GM19193 (cell line): ENCODE measurements around the gene FHOD3.

Experiments used
- POLR2A ChIP-seq: IDR thresholded peaks from 4 replicates; pipeline ENCODE4 v1.6.1; 2011; ENCODE audit not compliant: insufficient read depth, insufficient read length; ENCODE audit errors: extremely low read depth

The FHOD3 gene

DNA sequence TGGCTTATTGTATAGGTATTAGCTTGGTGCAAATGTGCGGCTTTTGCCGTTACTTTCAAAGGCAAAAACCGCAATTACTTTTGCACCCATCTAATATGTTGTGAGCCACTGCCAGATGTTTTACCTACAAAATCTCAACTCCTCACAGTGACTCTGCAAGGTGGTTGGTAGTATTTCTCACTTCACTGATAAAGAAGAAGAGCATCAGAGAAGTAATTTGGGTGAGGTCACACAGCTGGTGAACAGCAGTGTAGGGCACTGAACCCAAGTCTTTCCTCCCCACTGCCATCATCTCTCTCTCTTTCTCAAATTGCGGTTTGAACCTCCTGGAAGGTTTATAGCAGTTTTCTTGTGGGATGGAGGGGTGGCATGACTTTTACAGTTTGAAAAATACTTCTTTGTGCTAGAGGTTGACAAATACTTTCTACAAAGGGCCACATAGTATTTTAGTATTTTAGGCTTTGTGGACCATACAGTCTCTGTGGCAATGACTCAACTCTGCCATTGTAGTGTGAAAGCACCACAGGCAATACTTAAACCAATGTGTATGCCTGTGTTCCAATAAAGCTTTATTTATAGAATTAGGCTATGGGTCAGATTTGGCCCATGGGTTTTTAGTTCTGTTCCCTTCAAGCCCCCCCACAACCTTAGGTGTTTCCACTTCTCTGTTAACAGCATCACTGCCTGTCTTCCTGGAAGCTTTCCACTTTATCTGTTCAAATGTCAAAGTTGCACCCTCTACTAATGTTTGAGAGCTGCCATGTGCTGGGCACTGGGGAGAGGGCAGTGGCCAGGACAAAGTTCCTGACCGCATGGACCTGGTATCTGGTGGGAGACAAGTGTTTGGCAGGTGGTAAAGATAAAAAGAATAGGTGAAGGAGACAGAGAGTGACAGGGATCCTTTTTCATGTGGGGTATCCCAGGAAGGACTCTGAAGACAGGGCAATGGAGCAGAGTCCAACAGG is 30.1 kb downstream of the FHOD3 start:
- TF ChIP-seq POLR2A, result no peak

DNA sequence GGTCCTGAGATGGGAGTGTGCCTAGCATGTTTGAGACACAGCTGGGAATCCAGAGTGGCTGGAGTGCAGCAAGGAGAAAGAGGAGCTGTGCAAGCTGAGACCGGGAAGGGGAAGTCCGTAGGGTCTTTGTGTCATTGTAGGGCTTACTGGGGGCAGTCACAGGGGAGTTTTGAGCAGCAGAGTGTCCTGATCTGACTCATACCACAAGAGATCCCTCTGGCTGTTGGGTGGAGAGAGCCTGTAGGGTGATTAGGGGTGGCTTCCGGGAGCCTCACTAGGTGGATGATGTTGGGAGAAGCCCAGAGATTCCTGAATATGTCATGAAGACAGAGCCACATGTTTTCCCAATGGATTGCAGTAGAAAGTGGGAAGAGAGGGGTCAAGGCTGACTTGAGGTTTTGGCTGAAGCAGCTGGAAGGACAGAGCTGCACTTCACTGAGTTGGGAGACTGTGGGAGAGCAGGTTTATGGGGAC is 30.9 kb downstream of the FHOD3 start:
- TF ChIP-seq POLR2A, result no peak

DNA sequence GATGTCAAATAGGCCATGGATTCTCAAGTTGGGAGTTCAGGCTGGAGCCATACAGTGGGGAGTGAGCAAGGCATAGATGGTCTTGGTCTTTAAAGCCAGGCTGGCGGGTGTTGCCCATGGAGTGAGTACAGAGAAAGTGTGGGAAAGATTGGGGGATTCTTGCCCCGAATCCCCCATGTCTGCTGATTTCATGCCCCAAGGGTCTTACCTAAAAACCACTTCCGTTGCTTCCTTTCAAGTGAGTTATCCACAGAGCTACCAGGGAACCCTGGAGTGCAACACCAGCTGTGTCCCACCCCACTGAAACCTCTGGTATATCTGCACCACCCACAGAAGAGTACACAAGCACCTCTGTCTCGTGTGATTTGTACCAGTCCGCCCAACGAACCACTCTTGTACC is 31.4 kb downstream of the FHOD3 start:
- TF ChIP-seq POLR2A, result no peak

DNA sequence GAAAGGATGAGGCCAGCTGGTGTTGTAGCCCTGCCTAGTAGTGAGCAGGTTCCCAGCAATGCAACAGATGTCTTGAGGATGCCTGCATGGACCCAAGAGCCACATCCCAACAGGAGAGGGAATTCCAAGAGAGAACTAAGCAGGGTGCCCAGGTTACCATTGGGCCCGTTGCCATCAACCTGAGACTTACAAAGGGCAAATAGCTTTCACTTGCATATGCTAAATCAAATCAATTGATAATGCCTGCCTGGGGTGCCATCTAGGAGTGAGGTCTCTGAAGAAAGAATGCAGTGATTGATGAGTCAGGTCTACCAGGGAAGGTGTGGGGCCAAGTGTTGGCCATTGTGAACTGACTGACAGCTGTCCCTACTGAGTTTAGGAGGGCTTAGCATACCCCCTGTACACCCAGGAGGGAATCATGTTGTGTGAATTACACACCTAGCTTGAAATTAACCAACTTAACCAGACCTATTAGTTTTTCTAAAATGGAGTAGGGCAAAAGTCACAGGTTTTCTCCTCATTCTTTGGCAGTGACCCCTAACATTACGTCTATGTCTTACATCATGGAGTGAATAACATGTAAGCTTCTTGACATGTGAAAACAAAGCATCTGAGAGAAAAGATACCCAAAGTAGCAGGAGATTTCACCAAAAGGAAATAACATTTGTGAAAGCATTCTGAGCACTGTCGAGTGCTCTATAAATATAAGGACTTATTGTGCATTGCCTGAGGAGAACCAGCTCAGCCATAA is 32.3 kb downstream of the FHOD3 start:
- TF ChIP-seq POLR2A, result no peak

DNA sequence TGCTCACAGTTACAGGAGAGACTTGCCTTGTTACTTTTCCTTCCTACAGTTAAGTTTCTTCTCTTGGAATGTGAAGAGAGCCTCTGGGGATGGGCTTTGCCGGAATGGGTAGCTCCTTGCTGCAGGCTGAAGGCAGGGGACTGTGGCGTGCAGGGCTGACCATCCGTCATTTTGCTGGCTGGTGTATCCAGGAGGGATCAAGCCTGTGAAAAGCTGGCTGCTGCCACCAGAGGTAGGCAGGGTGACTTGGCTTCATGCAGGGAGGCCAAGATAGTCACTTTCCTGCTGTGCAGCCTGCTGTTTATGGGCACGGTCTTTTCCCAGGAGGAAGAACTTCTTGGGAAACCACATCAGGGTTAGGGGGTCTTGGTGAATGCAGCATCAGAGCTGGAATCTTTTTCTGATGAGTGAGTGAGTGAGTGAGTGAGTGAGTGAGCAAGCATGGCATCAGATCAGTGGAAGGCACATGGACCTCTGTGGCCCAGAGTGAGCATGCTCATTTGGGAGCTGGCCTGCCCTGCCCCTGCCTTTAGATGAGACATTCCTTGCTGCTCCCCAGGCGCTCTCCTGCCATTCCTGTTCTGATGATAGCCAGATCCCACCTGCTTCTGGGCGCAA is 33.0 kb downstream of the FHOD3 start:
- TF ChIP-seq POLR2A, result no peak

DNA sequence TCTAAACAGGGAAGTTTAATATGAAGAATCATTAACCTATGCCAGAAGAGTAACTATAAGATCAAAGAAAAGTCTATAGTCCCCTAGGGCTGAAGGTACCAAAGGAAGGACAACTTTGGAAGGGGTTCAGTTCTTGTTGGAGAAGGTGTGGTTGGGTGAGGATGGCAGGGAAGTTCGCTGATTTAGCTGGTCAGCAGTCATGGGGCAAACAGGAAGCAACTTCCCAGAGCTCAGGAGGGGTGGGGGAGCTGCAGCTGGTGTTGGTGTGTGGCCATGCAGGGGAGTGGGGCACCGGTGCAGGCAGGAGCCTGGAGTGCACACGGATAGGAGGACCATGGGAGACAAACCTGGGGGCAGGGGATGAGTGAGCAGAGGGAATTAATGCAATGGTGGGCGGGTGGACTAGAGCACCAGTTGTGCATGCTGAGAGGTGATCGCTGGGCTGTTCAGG is 34.0 kb downstream of the FHOD3 start:
- TF ChIP-seq POLR2A, result no peak

DNA sequence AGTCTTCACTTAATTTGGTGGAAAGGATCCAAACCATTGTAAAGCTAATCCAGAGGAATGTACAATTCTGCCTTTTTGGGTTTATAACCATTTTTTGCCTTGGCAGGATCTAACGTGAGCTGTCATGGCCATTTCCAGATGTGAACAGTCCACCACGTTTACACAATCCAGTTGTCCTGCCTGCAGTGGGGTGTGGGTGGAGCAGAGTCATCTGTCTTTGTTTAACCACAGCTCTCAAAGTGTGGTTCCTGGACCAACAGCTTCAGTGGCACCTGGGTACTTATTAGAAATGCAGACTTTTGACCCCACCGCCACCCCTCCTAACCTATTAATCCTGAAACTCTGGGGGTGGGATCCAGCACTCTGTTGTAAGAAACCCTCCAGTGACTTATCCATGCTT is 35.9 kb downstream of the FHOD3 start:
- no peak for TF ChIP-seq POLR2A

DNA sequence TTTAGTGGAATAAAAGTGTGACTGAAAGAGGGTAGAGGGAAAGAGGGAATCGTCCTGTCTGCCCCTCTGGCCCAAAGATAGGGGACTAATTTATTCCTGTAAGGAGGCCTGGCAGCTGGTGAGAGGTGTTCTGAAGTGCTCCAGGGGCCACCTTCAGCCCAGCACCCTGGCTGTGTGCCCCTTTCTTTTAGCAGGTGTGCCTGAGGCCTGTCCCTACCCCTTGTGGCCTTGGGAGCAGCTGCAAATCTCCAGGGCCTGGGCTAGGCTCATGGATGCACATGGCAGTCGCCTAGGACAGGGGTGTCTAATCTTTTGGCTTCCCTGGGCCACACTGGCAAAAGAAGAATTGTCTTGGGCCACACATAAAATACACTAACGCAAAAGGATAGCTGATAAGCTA is 37.3 kb downstream of the FHOD3 start:
- no peak for TF ChIP-seq POLR2A

DNA sequence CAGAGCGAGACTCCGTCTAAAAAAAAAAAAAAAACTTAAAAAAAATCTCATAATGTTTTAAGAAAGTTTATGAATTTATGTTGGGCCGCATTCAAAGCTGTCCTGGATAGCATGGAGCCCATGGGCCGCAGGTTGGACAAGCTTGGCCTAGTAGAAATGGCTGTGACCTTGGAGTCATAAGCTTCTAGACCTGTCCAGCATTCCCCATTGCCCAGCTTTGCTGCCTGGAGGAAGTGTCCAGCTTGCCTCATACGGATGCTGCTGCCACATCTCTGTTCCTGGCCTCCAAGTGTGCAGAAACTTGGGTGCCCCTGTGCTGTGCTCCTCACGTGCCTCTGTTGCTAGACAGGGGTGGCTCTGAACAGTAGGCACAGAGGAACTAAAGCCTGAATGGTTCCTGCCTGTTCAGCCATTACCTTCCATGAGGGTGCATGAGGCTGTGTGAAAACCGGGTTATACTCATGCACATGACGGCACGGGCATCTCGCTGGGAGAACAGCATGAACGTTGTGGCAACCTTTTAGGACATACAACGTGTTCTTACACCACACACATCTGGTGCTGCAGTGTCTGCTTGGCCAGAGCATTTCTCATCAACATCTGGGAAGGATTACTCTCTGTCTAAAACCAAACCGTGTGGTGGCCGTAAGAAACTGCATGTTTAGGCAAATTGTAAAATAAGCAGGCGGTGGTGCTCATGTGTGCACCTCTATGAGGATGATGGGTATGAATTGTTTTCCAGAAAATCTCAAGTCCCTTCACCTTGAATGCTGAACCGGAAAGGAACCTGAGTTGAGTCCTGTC is 38.2 kb downstream of the FHOD3 start:
- TF ChIP-seq POLR2A, result no peak

DNA sequence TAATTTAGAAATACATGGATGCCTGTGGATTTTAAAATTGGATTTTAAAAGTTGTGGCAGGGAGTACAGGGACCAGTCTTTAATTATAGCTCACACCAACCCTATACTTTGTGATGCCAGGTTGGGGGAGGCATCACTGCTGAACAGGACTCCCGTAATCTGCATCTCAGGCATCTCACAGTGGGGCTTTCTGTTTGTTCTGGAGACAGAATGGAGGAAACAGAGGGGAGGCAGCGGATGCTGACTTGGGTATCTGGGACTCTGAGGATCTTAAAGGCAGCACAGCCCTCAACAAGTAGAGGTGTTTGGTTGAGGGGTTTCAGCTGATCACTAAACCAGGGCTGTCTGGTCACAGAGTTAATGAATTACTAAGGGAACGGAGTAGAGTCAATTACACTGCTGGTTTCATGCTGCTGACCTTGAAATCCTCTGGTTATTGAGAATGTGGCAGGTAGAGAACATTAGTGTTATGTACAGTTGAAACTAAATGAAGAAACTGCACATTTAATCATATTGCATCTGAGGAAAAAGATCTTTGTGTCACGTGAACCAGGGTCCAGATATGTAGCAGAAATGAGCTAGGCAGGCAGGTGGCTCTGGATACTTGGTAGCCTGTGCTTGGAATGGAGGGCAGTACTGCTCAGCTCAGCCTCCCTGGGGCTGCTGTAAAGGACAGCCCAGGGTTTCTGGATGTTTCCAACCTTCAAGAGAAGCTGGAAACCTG is 40.3 kb downstream of the FHOD3 start:
- TF ChIP-seq POLR2A, result no peak

DNA sequence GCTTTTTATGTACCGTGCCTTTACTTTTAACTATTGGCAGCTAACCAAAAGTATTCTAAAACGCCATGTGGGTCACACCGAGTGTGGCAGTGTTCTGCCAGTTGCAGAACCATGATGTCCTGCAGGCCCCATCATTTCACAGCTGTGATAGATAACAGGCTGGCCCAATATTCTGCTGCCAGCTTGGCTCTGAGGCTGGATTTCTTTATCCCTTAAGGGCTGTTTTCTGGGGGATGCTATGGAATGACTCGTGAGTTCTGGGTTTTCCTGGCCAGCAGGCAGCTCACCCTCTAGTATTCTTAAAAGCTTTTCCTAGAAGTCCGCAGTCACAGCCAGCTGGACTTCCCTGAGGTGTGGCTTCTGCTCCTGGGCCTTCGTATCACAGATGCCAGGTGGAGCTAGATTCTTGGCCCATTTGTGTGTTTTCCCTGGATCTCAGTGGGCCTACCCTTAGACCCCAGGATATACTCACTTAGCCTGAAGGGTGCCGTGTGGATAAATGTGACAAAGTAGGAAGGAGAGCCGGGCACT is 41.0 kb downstream of the FHOD3 start:
- TF ChIP-seq POLR2A, result no peak

DNA sequence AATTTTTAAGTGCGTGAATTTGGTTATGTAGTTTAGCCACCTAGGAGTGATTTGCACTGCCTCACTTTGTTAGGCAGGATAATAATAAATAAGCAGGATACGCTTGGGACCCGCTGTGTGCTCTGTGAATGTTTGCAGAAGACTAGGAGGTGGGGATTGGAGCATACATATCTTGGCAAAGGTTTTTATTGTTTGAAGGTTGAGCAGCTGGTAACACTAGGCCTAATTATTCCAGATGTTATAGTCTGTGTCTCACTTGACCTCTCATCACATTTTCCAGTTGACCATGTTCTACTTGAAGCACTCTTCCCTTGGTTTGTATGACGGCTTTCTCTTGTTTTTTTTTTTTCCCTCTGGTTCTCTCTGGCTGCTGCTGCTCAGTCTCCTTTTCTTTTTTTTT is 42.7 kb downstream of the FHOD3 start:
- TF ChIP-seq POLR2A, result no peak

DNA sequence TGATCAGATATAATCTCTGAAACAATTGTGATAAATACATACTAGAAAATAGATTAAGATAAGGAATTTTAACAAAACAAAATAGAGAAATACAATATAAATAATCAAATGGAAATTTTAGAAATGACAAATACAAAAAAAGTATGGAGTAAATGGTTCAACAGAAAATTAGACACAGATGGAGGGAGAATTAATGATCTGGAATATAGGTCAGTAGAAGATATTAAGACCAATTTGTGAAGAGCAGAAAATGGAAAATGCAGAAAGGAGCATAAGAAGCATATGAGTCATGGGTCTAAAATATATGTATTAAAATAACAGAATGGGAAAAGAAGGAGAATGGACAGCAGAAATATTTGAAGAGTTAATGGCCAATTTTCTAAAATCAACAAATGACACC is 44.4 kb downstream of the FHOD3 start:
- no peak for TF ChIP-seq POLR2A

DNA sequence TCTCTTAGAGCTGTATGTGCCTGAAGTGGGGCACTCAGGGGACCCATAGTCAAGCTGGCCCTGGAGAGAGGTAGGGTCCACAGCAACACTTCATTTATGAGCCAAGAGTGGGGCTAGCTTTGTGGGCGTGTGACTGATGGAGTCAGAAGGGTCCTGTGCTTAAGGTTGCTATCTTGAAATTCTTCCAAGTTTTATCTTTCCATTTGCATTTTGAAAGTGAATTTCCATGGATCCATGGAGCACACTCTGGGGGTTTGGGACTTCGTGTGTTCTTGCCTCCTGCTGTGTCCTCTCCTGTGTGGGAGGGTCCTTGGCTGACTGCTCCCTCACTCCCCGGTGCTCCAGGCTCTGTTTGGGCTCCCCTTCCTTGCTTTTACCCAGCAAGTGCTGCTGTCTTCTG is 50.8 kb downstream of the FHOD3 start:
- no peak for TF ChIP-seq POLR2A
